Measurements from ENCODE around the gene TTLL11. TPM values are rescaled to one million over a fixed set of nuclear protein-coding genes. Genes with fewer than 3 reads are reported as not detected.

TTLL11 gene
- total RNA-seq, 1 donor from 2014 or later, result 0.75 TPM

- Mint-ChIP-seq H3K27me3 (ENCODE audit: insufficient read depth, low read depth) (peaks cover 2% of the 10 kb centered on the region), H3K36me3 (no peaks in the 10 kb centered on the region), H3K27ac (no peak overlapping the region), H3K9me3 (peaks cover 6% of the 10 kb centered on the region), H3K4me1 (no peaks in the 10 kb centered on the region), H3K4me3 (no peak overlapping the region)
- H2AFZ ChIP-seq (replicated peaks), result no peak overlapping the region
- H3K4me1 ChIP-seq, result no peaks in the 10 kb centered on the region
- no peak overlapping the region for H3K27ac ChIP-seq
- no peak overlapping the region for H3K9ac ChIP-seq
- H3K4me3 ChIP-seq, result no peak overlapping the region
- no peaks in the 10 kb centered on the region for H3F3A ChIP-seq (ENCODE audit: low read depth)
- no peaks in the 10 kb centered on the region for H4K20me1 ChIP-seq (ENCODE audit: low read depth)
- no peak overlapping the region for H3K4me2 ChIP-seq
- no peak for DNase-seq (ENCODE audit: low spot score)
- no peaks in the 10 kb centered on the region for H3K27me3 ChIP-seq
- TF ChIP-seq CTCF (IDR thresholded peaks at IDR 0.05), result no peak
- TF ChIP-seq EZH2 (IDR thresholded peaks at IDR 0.05), result no peak
- no peak for TF ChIP-seq EZH2phosphoT487 (IDR thresholded peaks at IDR 0.05)
- H3K36me3 ChIP-seq, result no peaks in the 10 kb centered on the region
- H3K79me2 ChIP-seq (ENCODE audit: low read depth), result no peaks in the 10 kb centered on the region
- peaks cover 5% of the 10 kb centered on the region for H3K9me3 ChIP-seq (ENCODE audit: low read depth)
Observed at GRCh38 chr9:121802753-121803152, 290.4 kb downstream of the TTLL11 start.

GRCh38 chr9:121801579-121801978, 291.5 kb downstream of the TTLL11 start:
- Mint-ChIP-seq H3K27me3 (ENCODE audit: insufficient read depth, low read depth) (peaks cover 2% of the 10 kb centered on the region), H3K27ac (no peak overlapping the region), H3K4me3 (no peak overlapping the region), H3K36me3 (no peaks in the 10 kb centered on the region), H3K9me3 (peaks cover 6% of the 10 kb centered on the region), H3K4me1 (no peaks in the 10 kb centered on the region)
- Histone ChIP-seq H3K27ac (no peak overlapping the region), H3K4me1 (no peaks in the 10 kb centered on the region), H2AFZ (replicated peaks) (no peak overlapping the region), H3F3A (ENCODE audit: low read depth) (no peaks in the 10 kb centered on the region), H3K9ac (no peak overlapping the region), H3K79me2 (ENCODE audit: low read depth) (no peaks in the 10 kb centered on the region), H3K4me2 (no peak overlapping the region), H3K4me3 (no peak overlapping the region), H3K27me3 (no peaks in the 10 kb centered on the region), H3K36me3 (no peaks in the 10 kb centered on the region), H4K20me1 (ENCODE audit: low read depth) (no peaks in the 10 kb centered on the region), H3K9me3 (ENCODE audit: low read depth) (peaks cover 5% of the 10 kb centered on the region)
- no peak for TF ChIP-seq EZH2phosphoT487 (IDR thresholded peaks at IDR 0.05)
- no peak for TF ChIP-seq CTCF (IDR thresholded peaks at IDR 0.05)
- TF ChIP-seq EZH2 (IDR thresholded peaks at IDR 0.05), result no peak
- DNase-seq (ENCODE audit: low spot score), result no peak

GRCh38 chr9:121800376-121800775, 292.7 kb downstream of the TTLL11 start:
- H3K27me3 Mint-ChIP-seq (ENCODE audit: insufficient read depth, low read depth), result peaks cover 2% of the 10 kb centered on the region
- TF ChIP-seq EZH2phosphoT487 (IDR thresholded peaks at IDR 0.05), result no peak
- TF ChIP-seq CTCF (IDR thresholded peaks at IDR 0.05), result no peak
- no peak for TF ChIP-seq EZH2 (IDR thresholded peaks at IDR 0.05)
- peaks cover 6% of the 10 kb centered on the region for H3K9me3 Mint-ChIP-seq
- H3K4me3 Mint-ChIP-seq, result no peak overlapping the region
- H2AFZ ChIP-seq (replicated peaks), result no peak overlapping the region
- no peaks in the 10 kb centered on the region for H3K79me2 ChIP-seq (ENCODE audit: low read depth)
- no peaks in the 10 kb centered on the region for H3F3A ChIP-seq (ENCODE audit: low read depth)
- no peak overlapping the region for H3K4me2 ChIP-seq
- H3K36me3 ChIP-seq, result no peaks in the 10 kb centered on the region
- no peak overlapping the region for H3K27ac Mint-ChIP-seq
- H3K27ac ChIP-seq, result no peak overlapping the region
- H4K20me1 ChIP-seq (ENCODE audit: low read depth), result no peaks in the 10 kb centered on the region
- no peaks in the 10 kb centered on the region for H3K27me3 ChIP-seq
- no peaks in the 10 kb centered on the region for H3K4me1 Mint-ChIP-seq
- H3K9me3 ChIP-seq (ENCODE audit: low read depth), result peaks cover 5% of the 10 kb centered on the region
- no peak overlapping the region for H3K4me3 ChIP-seq
- no peak overlapping the region for H3K9ac ChIP-seq
- H3K4me1 ChIP-seq, result no peaks in the 10 kb centered on the region
- no peak for DNase-seq (ENCODE audit: low spot score)
- no peaks in the 10 kb centered on the region for H3K36me3 Mint-ChIP-seq

Measured in neural progenitor cell (in vitro differentiated cells).